ENCODE results near the gene EPB41L4B. TPM values are rescaled to one million over a fixed set of nuclear protein-coding genes. Genes with fewer than 3 reads are reported as not detected.

Gene EPB41L4B
- total RNA-seq, 1 experiment from 2014 or later: 8.1 TPM

GRCh38 chr9:109299891-109300290 is 21.0 kb downstream of the EPB41L4B start:
- Histone ChIP-seq H3K27ac (ENCODE audit: low read depth, low read length) (no peak overlapping the region), H3K4me3 (replicated peaks in 1 of 2; ENCODE audit: low read depth in 1 of 2, low read length in 2 of 2) (no peak overlapping the region), H4K20me1 (ENCODE audit: insufficient read depth) (no peaks in the 10 kb centered on the region), H3K4me2 (ENCODE audit: low read length) (no peak overlapping the region), H3K9me2 (ENCODE audit: insufficient read depth) (no peaks in the 10 kb centered on the region), H3K9ac (ENCODE audit: low read length) (no peak overlapping the region), H2AFZ (ENCODE audit: low read depth, low read length, poor library complexity, severe bottlenecking) (no peak overlapping the region), H3K27me3 (ENCODE audit: insufficient read depth, low read length) (no peaks in the 10 kb centered on the region), H3K4me1 (ENCODE audit: control insufficient read depth in 1 of 2, insufficient read depth in 2 of 2, low read length in 2 of 2) (no peaks in the 10 kb centered on the region), H3K9me3 (ENCODE audit: control insufficient read depth in 1 of 2, insufficient read depth in 1 of 2, low read depth in 1 of 2, low read length in 2 of 2) (no peaks in the 10 kb centered on the region), H3K36me3 (ENCODE audit: control insufficient read depth in 1 of 2, insufficient read depth in 2 of 2, low read length in 2 of 2) (no peaks in the 10 kb centered on the region), H3K79me2 (ENCODE audit: insufficient read depth, low read length) (peaks cover 11% of the 10 kb centered on the region)
- BruUV-seq (replicated peaks): no TSS peak
- intact Hi-C loops (cut with micrococcal nuclease): no loop called here
- RAD21 ChIA-PET (ENCODE audit: low non-redundant PET in 1 of 2, low total read pairs in 2 of 2, uncharacterized antibody in 2 of 2, unreplicated experiment in 2 of 2): no interaction called here
- ATAC-seq (no peak), DNase-seq (ENCODE audit: low read depth, low spot score) (no peak)
- TF ChIP-seq CTCF (IDR thresholded peaks at IDR 0.05 in 2 of 3, conservative IDR thresholded peaks at IDR 0.05 in 1 of 3; ENCODE audit: borderline replicate concordance in 1 of 3, insufficient read depth in 1 of 3, low read depth in 2 of 3, low read length in 2 of 3): no peak
- no peak for TF ChIP-seq ELF1 (IDR thresholded peaks at IDR 0.05; ENCODE audit: borderline replicate concordance, low read depth)
- no peak for TF ChIP-seq ZFX (IDR thresholded peaks at IDR 0.05)
- TF ChIP-seq TCF7L2 (IDR thresholded peaks at IDR 0.05; ENCODE audit: borderline replicate concordance, extremely low read depth, insufficient read depth, insufficient read length): no peak
- TF ChIP-seq CBX3 (IDR thresholded peaks at IDR 0.05; ENCODE audit: low read depth): no peak
- TF ChIP-seq CEBPB (IDR thresholded peaks at IDR 0.05; ENCODE audit: low read depth): no peak
- no peak for TF ChIP-seq ZBTB33 (IDR thresholded peaks at IDR 0.05; ENCODE audit: extremely low read depth, insufficient replicate concordance, low read length)
- TF ChIP-seq SP1 (IDR thresholded peaks at IDR 0.05; ENCODE audit: low read depth): no peak
- no peak for TF ChIP-seq EZH2phosphoT487 (IDR thresholded peaks at IDR 0.05; ENCODE audit: borderline replicate concordance)
- no peak for TF ChIP-seq POLR2A (IDR thresholded peaks at IDR 0.05; ENCODE audit: borderline replicate concordance, extremely low read depth, insufficient read depth, insufficient read length)
- TF ChIP-seq ZNF274 (IDR thresholded peaks at IDR 0.05; ENCODE audit: low read depth, low read length): no peak
- TF ChIP-seq MAX (IDR thresholded peaks at IDR 0.05): no peak
- TF ChIP-seq SRF (IDR thresholded peaks at IDR 0.05; ENCODE audit: low read depth): no peak
- TF ChIP-seq FOSL1 (IDR thresholded peaks at IDR 0.05; ENCODE audit: low read depth): no peak
- CTCF ChIA-PET: interaction anchor here (0.8 kb wide), 1 partner anchor 48 kb away, joined by 3 read pairs; no protein-coding TSS in a partner anchor
- POLR2A ChIA-PET: no interaction called here
